NCI-H146 (cell line): Measurements from ENCODE around the gene REV1.
"Not testable (repeated sequence)": the region's sequence is repeated elsewhere in the genome, so short reads cannot be mapped to it uniquely, and the experiment has no call there.

ENCODE experiments used
- DNase-seq: peaks from one replicate; lab custom pipeline; 2025; lab: John Stamatoyannopoulos, UW

The REV1 gene

GRCh38 chr2:99403084-99403483 is 86.7 kb downstream of the REV1 start:
- no peak for DNase-seq

DNA sequence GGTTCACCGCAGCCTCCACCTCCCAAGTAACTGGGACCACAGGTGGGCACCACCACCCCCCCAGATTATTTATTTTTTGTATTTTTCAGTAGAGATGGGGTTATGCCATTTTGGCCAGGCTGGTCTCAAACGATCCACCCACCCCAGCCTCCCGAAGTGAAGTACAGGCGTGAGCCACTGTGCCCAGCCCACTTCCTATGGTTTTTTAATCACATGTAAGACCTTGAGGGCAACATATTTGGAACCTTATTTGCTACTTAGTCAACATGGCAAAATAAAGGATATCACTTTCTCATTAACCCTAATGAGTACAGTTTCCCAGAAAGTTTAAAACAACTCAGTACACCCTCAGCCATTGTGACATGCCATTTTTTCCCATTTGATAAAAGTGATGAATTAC is 88.0 kb downstream of the REV1 start:
- no peak for DNase-seq

- no peak for DNase-seq
Measured at GRCh38 chr2:99399795-99400194, 90.0 kb downstream of the REV1 start.

- DNase-seq: no peak
Measured at GRCh38 chr2:99399063-99399462, 90.8 kb downstream of the REV1 start.

DNA sequence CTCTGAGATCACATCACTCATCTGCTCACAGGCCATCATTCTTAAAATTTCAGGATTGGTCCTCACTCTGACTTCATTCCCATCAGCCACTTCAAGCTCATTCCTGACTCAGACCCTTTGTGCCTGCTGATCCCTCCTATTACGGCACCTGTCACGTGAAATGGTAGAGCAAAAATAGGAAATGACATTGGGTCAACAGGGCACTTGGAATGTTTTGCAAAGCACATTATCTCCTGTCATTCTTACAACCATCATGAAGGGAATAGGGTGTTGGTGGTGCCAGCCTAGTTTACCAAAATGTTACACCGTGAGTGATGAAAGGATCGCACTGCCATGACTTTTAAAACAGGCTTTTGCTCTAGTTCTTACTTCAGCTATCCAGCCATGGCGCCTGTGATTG is 91.5 kb downstream of the REV1 start:
- no peak for DNase-seq

DNA sequence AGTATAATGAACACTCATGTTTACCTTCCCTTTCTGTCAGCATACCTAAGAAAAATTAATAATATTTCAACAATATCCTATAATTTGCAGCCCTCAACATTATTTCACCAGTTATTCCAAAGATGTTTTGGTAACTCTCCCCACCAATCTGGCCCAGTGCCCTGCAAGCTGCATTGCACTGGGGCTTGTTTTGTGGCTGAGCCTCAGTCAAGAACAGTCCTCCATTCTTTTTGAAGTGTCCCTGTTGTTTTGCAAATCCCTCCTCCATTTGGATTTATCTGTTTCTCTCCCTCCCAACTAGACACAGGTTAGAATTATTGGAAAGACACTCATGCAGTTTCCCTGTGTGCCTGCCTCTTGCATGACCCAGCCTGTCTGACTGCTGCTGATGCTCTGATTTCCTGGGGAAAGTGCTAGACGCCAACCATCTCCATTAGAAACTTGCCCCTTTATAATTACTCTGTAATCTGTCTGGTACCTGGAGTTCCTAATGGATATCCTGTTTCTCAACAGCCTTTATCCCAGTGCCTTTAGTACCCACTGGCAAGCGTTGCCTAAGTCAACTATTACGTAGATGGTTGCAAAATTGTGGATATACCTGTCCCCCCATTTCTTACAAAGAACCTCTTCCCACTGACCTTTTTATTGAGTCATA is 92.4 kb downstream of the REV1 start:
- DNase-seq: no peak

DNA sequence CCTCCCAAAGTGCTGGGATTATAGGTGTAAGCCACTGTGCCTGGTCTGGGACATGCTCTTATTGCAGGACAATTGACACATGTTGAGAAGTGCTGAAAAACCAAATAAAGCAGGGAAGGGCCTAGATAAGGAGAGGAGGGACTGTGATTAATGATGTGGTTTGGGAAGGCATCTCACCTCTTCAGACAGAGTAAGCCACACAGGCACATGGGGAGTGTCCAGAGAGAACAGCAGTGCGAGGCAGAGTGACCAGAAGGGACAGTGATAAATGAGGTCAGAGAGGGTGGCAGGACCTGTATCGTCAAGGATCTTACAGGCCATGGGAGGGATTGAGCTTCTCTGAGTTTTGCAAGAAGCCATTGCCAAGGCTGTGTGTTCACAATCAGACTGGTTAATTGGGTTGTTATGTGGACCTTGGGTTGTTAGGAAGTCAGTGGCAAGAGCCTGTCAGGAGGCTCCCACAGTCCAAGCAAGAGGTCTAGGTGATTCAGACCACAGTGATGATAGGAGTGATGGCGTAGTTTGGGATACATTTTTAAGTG is 94.2 kb downstream of the REV1 start:
- DNase-seq: no peak

DNA sequence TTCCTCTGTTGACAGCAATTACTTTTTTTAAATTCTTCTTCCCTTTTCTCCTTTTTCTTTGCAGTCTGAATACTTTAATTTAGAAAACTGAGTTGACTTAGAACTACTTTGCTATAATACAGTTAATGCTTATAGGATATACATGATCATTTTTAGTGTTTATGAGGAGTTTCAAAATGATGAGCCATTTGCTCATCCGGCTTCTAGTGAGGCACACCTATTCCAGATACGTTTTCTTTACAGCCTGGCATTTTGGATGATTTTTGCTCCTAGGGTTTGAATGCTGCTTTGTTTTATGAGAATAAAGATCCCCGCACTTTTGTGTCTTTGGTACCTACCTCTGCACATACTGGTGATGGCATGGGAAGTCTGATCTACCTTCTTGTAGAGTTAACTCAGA is 99.9 kb downstream of the REV1 start:
- no peak for DNase-seq

DNA sequence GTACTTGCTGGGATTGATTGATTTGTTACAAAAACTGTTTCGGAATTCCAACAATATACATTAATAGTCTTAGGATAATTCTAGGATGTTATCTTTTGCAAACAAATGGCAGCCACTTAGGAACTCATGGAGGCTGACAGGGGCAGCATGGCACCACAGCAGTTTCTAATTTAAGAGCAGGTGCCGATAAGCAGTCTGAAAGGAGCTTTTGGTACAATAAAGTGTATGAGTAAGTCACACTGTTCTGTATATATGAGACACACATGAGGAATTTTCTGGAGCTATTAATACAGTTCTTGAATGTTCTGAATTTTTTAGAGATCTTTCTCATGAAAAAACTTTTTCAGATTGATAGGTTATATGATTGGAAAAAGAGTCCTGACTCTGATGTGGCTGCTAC is 100.4 kb downstream of the REV1 start:
- no peak for DNase-seq

GRCh38 chr2:99388892-99389291 is 100.9 kb downstream of the REV1 start:
- no peak for DNase-seq

- no peak for DNase-seq
Measured at GRCh38 chr2:99386011-99386410, 103.8 kb downstream of the REV1 start.

GRCh38 chr2:99382143-99382542 is 107.7 kb downstream of the REV1 start:
- no peak for DNase-seq

- no peak for DNase-seq
Measured at GRCh38 chr2:99380376-99381010, 109.3 kb downstream of the REV1 start.

- DNase-seq: no peak
Measured at GRCh38 chr2:99377879-99378278, 111.9 kb downstream of the REV1 start.

DNA sequence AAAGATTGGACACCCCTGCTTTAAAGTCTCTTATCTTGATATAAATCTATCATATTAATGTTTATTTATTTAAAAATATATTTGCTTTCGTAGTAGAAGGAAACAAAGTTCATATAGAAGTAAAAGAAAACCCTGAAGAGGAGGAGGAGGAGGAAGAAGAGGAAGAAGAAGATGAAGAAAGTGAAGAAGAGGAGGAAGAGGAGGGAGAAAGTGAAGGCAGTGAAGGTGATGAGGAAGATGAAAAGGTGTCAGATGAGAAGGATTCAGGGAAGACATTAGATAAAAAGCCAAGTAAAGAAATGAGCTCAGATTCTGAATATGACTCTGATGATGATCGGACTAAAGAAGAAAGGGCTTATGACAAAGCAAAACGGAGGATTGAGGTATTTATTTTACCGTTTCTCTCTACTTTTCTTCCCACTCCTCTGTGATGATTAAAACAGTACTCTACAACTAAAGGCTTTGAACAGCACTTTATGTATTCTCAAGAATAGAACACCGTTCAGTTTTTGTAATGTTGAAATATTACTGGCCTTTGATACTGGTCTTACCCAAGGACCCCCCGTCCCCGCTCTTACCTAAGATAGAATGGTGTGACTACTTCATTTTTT is 113.5 kb downstream of the REV1 start:
- no peak for DNase-seq

- no peak for DNase-seq
Measured at GRCh38 chr2:99374747-99375146, 115.1 kb downstream of the REV1 start.

- DNase-seq: no peak
Measured at GRCh38 chr2:99373144-99373543, 116.7 kb downstream of the REV1 start.

DNA sequence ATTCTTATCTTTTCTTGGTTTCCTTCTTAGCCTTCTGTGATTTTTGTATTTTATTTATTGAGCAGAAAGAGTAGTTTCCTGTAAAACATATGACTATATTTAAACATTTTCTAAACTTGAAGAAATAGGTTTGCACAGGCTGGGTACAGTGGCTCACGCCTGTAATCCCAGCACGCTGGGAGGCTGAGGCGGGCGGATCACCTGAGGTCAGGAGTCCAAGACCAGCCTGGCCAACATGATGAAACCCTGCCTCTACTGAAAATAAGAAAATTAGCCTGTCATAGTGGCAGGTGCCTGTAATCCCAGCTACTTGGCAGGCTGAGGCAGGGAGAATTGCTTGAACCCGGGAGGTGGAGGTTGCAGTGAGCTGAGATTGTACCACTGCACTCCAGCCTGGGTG is 121.0 kb downstream of the REV1 start:
- not testable (repeated sequence) for DNase-seq

DNA sequence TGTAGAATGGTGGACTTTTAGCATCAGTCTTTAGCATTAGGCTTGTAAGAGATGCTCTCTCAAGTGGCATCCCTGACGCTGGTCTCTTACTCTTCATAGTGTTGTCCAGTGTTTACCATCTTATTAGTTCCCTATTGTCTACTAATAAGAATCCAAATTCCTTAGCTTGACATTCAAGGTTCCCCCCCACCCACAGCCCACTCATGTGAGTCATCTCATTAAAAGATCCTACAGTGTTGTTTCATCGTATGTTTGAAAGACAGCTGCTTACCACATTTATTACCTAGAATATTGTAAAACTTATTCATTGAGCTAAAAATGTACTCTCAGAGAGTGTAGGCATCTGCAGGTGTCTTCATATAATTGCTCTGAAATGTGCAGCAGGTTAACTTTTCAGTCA is 124.2 kb downstream of the REV1 start:
- DNase-seq: no peak

DNA sequence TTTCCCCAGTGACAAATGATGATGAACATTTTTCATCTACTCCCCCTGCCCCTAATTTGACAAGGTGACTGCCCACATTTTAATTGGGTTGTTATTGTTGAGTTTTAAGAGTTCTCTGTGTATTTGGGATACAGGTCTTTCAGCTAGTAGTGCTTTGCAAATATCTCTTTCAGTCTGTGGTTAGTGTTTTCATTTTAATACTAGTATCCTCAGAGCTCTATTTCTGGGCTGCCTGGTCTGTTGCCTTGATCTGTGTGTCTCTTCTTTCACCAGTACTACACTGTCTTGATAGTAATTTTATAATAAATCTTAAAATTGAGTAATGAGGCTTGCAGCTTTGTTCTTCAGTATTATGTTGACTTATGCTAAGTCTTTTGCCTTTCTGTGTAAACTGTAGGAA is 133.0 kb downstream of the REV1 start:
- DNase-seq: no peak

GRCh38 chr2:99354825-99355224 is 135.0 kb downstream of the REV1 start:
- DNase-seq: not testable (repeated sequence)

DNA sequence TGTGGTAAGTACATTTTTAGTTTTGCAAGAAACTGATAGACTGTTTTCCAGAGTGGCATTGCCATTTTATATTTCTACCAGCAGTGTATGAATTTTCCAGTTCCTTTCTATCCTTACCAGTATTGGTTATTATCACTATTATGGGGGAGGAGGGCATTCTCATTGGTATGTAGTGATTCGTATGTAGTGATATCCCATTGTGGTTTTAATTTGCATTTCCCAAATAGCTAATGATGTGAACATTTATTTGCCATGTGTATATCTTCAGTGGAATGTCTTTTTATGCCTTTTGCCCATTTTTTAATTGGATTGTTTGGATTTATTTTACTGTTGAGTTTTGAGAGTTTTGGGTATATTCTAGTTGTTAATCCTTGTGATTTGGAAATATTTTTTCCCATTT is 135.7 kb downstream of the REV1 start:
- DNase-seq: no peak
